ENCODE data around the gene DNAJB8.

DNAJB8 gene

GRCh38 chr3:128427872-128428822, 38.5 kb downstream of the DNAJB8 start:
- Histone ChIP-seq H3K4me1 (peaks cover 0 to 8% (median 0%) of the 10 kb centered on the region in 10 experiments; a peak in 6 of 20 replicates), H3K9ac (no peak overlapping the region), H3K27me3 (peaks cover 40 to 65% (median 49%) of the 10 kb centered on the region in 11 experiments), H3K36me3 (no peaks in the 10 kb centered on the region), H3K4me2 (no peak overlapping the region), H3K9me3 (replicated peaks in 1 of 11) (no peaks in the 10 kb centered on the region), H4K20me1 (peaks cover 0 to 61% (median 7%) of the 10 kb centered on the region in 11 experiments; a peak in 10 of 22 replicates), H3K27ac (no peak overlapping the region), H3K4me3 (no peak overlapping the region)
- no peak for TF ChIP-seq Cebpa-rat (IDR thresholded peaks at IDR 0.05)

GRCh38 chr3:128427175-128427857, 39.4 kb downstream of the DNAJB8 start:
- Histone ChIP-seq H3K9ac (no peak overlapping the region), H3K4me1 (peaks cover 0 to 5% (median 0%) of the 10 kb centered on the region in 10 experiments; a peak in 2 of 20 replicates), H4K20me1 (peaks cover 0 to 54% (median 5%) of the 10 kb centered on the region in 11 experiments; a peak in 9 of 22 replicates), H3K36me3 (no peaks in the 10 kb centered on the region), H3K4me3 (no peak overlapping the region), H3K9me3 (replicated peaks in 1 of 11) (no peaks in the 10 kb centered on the region), H3K4me2 (no peak overlapping the region), H3K27me3 (peaks cover 32 to 57% (median 41%) of the 10 kb centered on the region in 11 experiments), H3K27ac (no peak overlapping the region)
- TF ChIP-seq Cebpa-rat (IDR thresholded peaks at IDR 0.05), result no peak

- Histone ChIP-seq H4K20me1 (peaks cover 0 to 45% (median 0%) of the 10 kb centered on the region in 11 experiments; a peak in 7 of 22 replicates), H3K4me1 (peaks cover 0 to 5% (median 0%) of the 10 kb centered on the region in 10 experiments; a peak in 2 of 20 replicates), H3K4me3 (peak overlapping the region in 2 of 10 experiments; percentile 18 to 24; a peak in 4 of 20 replicates), H3K9me3 (replicated peaks in 1 of 11) (no peaks in the 10 kb centered on the region), H3K27ac (no peak overlapping the region), H3K27me3 (peaks cover 22 to 47% (median 31%) of the 10 kb centered on the region in 11 experiments), H3K4me2 (peak overlapping the region; percentile 44 to 83 (median 60); a peak in 20 of 22 replicates), H3K9ac (no peak overlapping the region), H3K36me3 (no peaks in the 10 kb centered on the region)
- no peak for TF ChIP-seq Cebpa-rat (IDR thresholded peaks at IDR 0.05)
Observed at GRCh38 chr3:128426128-128426921, 40.4 kb downstream of the DNAJB8 start.

- Histone ChIP-seq H3K27ac (no peak overlapping the region), H3K27me3 (peaks cover 16 to 42% (median 25%) of the 10 kb centered on the region in 11 experiments), H3K4me1 (peaks cover 0 to 5% (median 0%) of the 10 kb centered on the region in 10 experiments; a peak in 3 of 20 replicates), H4K20me1 (peaks cover 0 to 45% (median 0%) of the 10 kb centered on the region in 11 experiments; a peak in 7 of 22 replicates), H3K9ac (no peak overlapping the region), H3K4me3 (no peak overlapping the region), H3K9me3 (replicated peaks in 1 of 11) (no peaks in the 10 kb centered on the region), H3K36me3 (no peaks in the 10 kb centered on the region), H3K4me2 (no peak overlapping the region)
- TF ChIP-seq Cebpa-rat (IDR thresholded peaks at IDR 0.05), result no peak
Observed at GRCh38 chr3:128425846-128426127, 40.9 kb downstream of the DNAJB8 start.

- Histone ChIP-seq H3K4me1 (peaks cover 0 to 7% (median 3%) of the 10 kb centered on the region in 10 experiments; a peak in 12 of 20 replicates), H3K36me3 (no peaks in the 10 kb centered on the region), H3K4me3 (no peak overlapping the region), H4K20me1 (peaks cover 0 to 42% (median 0%) of the 10 kb centered on the region in 11 experiments; a peak in 7 of 22 replicates), H3K27me3 (peaks cover 11 to 37% (median 21%) of the 10 kb centered on the region in 11 experiments), H3K9me3 (replicated peaks in 1 of 11) (no peaks in the 10 kb centered on the region), H3K27ac (no peak overlapping the region), H3K9ac (0 out of 22 replicates have a peak overlapping the region, but pooled peaks of 1 of the 11 experiments have one; percentile 17), H3K4me2 (no peak overlapping the region)
- TF ChIP-seq Cebpa-rat (IDR thresholded peaks at IDR 0.05), result no peak
Observed at GRCh38 chr3:128425142-128425845, 41.4 kb downstream of the DNAJB8 start.

- no peak overlapping the region for H3K27ac ChIP-seq
- peaks cover 9 to 31% (median 14%) of the 10 kb centered on the region in 11 experiments for H3K27me3 ChIP-seq
- no peak for TF ChIP-seq Cebpa-rat (IDR thresholded peaks at IDR 0.05)
- H3K9me3 ChIP-seq (replicated peaks in 1 of 11), result no peaks in the 10 kb centered on the region
- no peak overlapping the region for H3K4me3 ChIP-seq
- peaks cover 0 to 14% (median 9%) of the 10 kb centered on the region in 10 experiments; a peak in 12 of 20 replicates for H3K4me1 ChIP-seq
- H4K20me1 ChIP-seq, result peaks cover 0 to 35% (median 0%) of the 10 kb centered on the region in 11 experiments; a peak in 5 of 22 replicates
- no peaks in the 10 kb centered on the region for H3K36me3 ChIP-seq
- no peak overlapping the region for H3K9ac ChIP-seq
- H3K4me2 ChIP-seq, result no peak overlapping the region
Observed at GRCh38 chr3:128424508-128425069, 42.1 kb downstream of the DNAJB8 start.

- Histone ChIP-seq H3K27me3 (peaks cover 9 to 28% (median 14%) of the 10 kb centered on the region in 11 experiments), H4K20me1 (peaks cover 0 to 27% (median 0%) of the 10 kb centered on the region in 11 experiments; a peak in 5 of 22 replicates), H3K9ac (no peak overlapping the region), H3K4me3 (no peak overlapping the region), H3K27ac (no peak overlapping the region), H3K4me2 (no peak overlapping the region), H3K4me1 (peaks cover 0 to 16% (median 10%) of the 10 kb centered on the region in 10 experiments; a peak in 12 of 20 replicates), H3K36me3 (no peaks in the 10 kb centered on the region), H3K9me3 (replicated peaks in 1 of 11) (peaks cover 0 to 6% (median 0%) of the 10 kb centered on the region in 11 experiments; a peak in 5 of 22 replicates)
- no peak for TF ChIP-seq Cebpa-rat (IDR thresholded peaks at IDR 0.05)
Observed at GRCh38 chr3:128423525-128424147, 43.1 kb downstream of the DNAJB8 start.

Data from BLaER1 treated with 17β-estradiol and CSF1 and Interleukin-3, amounts not matched to agents 10 nM and 100 nM (cell line).